AG20443 (cell line): ENCODE measurements around the gene CHIA.

Experiments used
- DNase-seq: peaks from one replicate; pipeline ENCODE4 v3.0.0; 2012; ENCODE audit warnings: low spot score, mixed read lengths

CHIA gene

GRCh38 chr1:111290630-111291029 lies at the start of gene CHIA:
Gene CHIA, plus strand, starts transcription at chr1:111290851. Its CDS starts 19,617 bp downstream, at chr1:111310468.
- no peak for DNase-seq

GRCh38 chr1:111241797-111242196 lies 48.9 kb upstream of the CHIA start:
- DNase-seq, result peak; percentile 31

- no peak for DNase-seq
These were observed 47.7 kb upstream of the CHIA start for GRCh38 chr1:111242805-111243523.

GRCh38 chr1:111247125-111247838 lies 43.4 kb upstream of the CHIA start:
- no peak for DNase-seq

GRCh38 chr1:111249960-111250359 lies 40.7 kb upstream of the CHIA start:
- DNase-seq, result no peak

- DNase-seq, result no peak
These were observed 39.1 kb upstream of the CHIA start for GRCh38 chr1:111251570-111251969.

- DNase-seq, result no peak
These were observed 37.9 kb upstream of the CHIA start for GRCh38 chr1:111252786-111253185.

- DNase-seq, result no peak
These were observed 36.8 kb upstream of the CHIA start for GRCh38 chr1:111253876-111254275.

- no peak for DNase-seq
These were observed 33.5 kb upstream of the CHIA start for GRCh38 chr1:111256988-111257658.

GRCh38 chr1:111267801-111268508 lies 22.7 kb upstream of the CHIA start:
- no peak for DNase-seq

- DNase-seq, result no peak
These were observed 20.7 kb upstream of the CHIA start for GRCh38 chr1:111269825-111270406.

GRCh38 chr1:111270771-111271463 lies 19.7 kb upstream of the CHIA start:
- DNase-seq, result no peak

GRCh38 chr1:111271464-111271801 lies 19.2 kb upstream of the CHIA start:
- no peak for DNase-seq

GRCh38 chr1:111272081-111272480 lies 18.6 kb upstream of the CHIA start:
- DNase-seq, result no peak

- DNase-seq, result no peak
These were observed 16.0 kb upstream of the CHIA start for GRCh38 chr1:111274653-111275052.

GRCh38 chr1:111275079-111275478 lies 15.6 kb upstream of the CHIA start:
- DNase-seq, result peak; percentile 94

- no peak for DNase-seq
These were observed 14.7 kb upstream of the CHIA start for GRCh38 chr1:111275780-111276433.

GRCh38 chr1:111279144-111279543 lies 11.5 kb upstream of the CHIA start:
- no peak for DNase-seq

- no peak for DNase-seq
These were observed 10.4 kb upstream of the CHIA start for GRCh38 chr1:111280267-111280666.

GRCh38 chr1:111281411-111281810 lies 9.2 kb upstream of the CHIA start:
- DNase-seq, result no peak

GRCh38 chr1:111283838-111284237 lies 6.8 kb upstream of the CHIA start:
- DNase-seq, result no peak
